H1 (cell line): ENCODE data around the gene EFCAB8. TPM values are rescaled to one million over a fixed set of nuclear protein-coding genes. Genes with fewer than 3 reads are reported as not detected.

Source experiments
- CTCF ChIA-PET: fragments of 300-600 bp; sonication (Branson Sonifier 250); formaldehyde crosslinking; loops from one replicate; lab custom pipeline; 2021; ENCODE audit not compliant: partially characterized antibody; lab: Charles Lee
- POLR2A ChIA-PET: fragments of 300-600 bp; sonication (Branson Sonifier 250); formaldehyde crosslinking; loops from one replicate; lab custom pipeline; 2021; ENCODE audit warnings: inconsistent platforms; ENCODE audit not compliant: partially characterized antibody; lab: Charles Lee
- DNase-seq, 2 experiments: peaks; one replicate each; pipeline versions ENCODE4 v3.0.0 to v3.0.0-alpha.2; 2010 to 2022; ENCODE audit warnings: low spot score in 2 of 2, low read depth in 1 of 2, mixed read lengths in 1 of 2
- FAIRE-seq: peaks from 2 replicates; lab custom pipeline; 2011; peaks lifted over from hg19 to GRCh38; lab: Jason Lieb, UNC
- H2AFZ ChIP-seq: 2 replicates; pipeline ENCODE4 v1.8.1; 2012; ENCODE audit warnings: low read length, inconsistent platforms
- H2AK5ac ChIP-seq: 2 replicates; pipeline ENCODE4 v1.6.1; 2013; ENCODE audit warnings: low read depth, low read length
- H2BK120ac ChIP-seq: replicated peaks from 2 replicates; pipeline ENCODE3; 2013; ENCODE audit warnings: low read depth, low read length, inconsistent platforms
- H2BK12ac ChIP-seq: 2 replicates; pipeline ENCODE4 v1.6.1; 2013; ENCODE audit warnings: low read depth, low read length
- H2BK15ac ChIP-seq: 2 replicates; pipeline ENCODE4 v1.6.1; 2013; ENCODE audit warnings: low read length
- H2BK20ac ChIP-seq: 2 replicates; pipeline ENCODE4 v1.6.1; 2013; ENCODE audit warnings: low read length
- H2BK5ac ChIP-seq: 2 replicates; pipeline ENCODE4 v1.6.1; 2013; ENCODE audit warnings: low read depth, low read length
- H3K14ac ChIP-seq: 2 replicates; pipeline ENCODE4 v1.6.1; 2013; ENCODE audit warnings: inconsistent platforms; ENCODE audit not compliant: insufficient read length
- H3K18ac ChIP-seq: 2 replicates; pipeline ENCODE4 v1.6.1; 2013; ENCODE audit warnings: low read length; ENCODE audit errors: extremely low read depth
- H3K23ac ChIP-seq: 2 replicates; pipeline ENCODE4 v1.6.1; 2013; ENCODE audit warnings: inconsistent platforms; ENCODE audit not compliant: insufficient read length
- H3K23me2 ChIP-seq: 2 replicates; pipeline ENCODE4 v1.6.1; 2013; ENCODE audit warnings: low read depth, low read length
- H3K27ac ChIP-seq: 2 replicates; pipeline ENCODE4 v1.6.1; 2011; ENCODE audit warnings: low read depth, low read length, inconsistent platforms
- H3K27me3 ChIP-seq, 4 experiments: replicated peaks in 1 of 4; 1 replicate in 1 of 4; 2 replicates in 3 of 4; pipeline versions ENCODE4 v1.6.1 to v1.8.1; 2011 to 2013; ENCODE audit warnings: low read length in 3 of 4, mild to moderate bottlenecking in 3 of 4, inconsistent platforms in 2 of 4, mixed read lengths in 2 of 4, moderate library complexity in 1 of 4; ENCODE audit not compliant: control insufficient read depth in 3 of 4, insufficient read depth in 3 of 4; ENCODE audit errors: extremely low read depth in 1 of 4
- H3K36me3 ChIP-seq, 4 experiments: 2 replicates each; pipeline versions ENCODE4 v1.6.1 to v1.8.1; 2011 to 2013; ENCODE audit warnings: mild to moderate bottlenecking in 4 of 4, low read length in 3 of 4, moderate library complexity in 2 of 4, control low read depth in 1 of 4, inconsistent platforms in 1 of 4; ENCODE audit not compliant: insufficient read depth in 4 of 4, control insufficient read depth in 2 of 4
- H3K4ac ChIP-seq: replicated peaks from 2 replicates; pipeline ENCODE3; 2013; ENCODE audit warnings: low read length, low read depth, mixed read lengths, inconsistent platforms; ENCODE audit not compliant: insufficient read length
- H3K4me1 ChIP-seq, 4 experiments: replicated peaks in 1 of 4; 1 replicate in 1 of 4; 2 replicates in 3 of 4; pipeline versions ENCODE4 v1.6.1 to v1.8.1; 2011 to 2013; ENCODE audit warnings: low read length in 3 of 4, inconsistent platforms in 2 of 4, mixed read lengths in 1 of 4; ENCODE audit not compliant: insufficient read depth in 4 of 4, control insufficient read depth in 3 of 4
- H3K4me2 ChIP-seq, 2 experiments: 2 replicates each; pipeline versions ENCODE4 v1.6.1 to v1.8.1; 2011 to 2013; ENCODE audit warnings: low read depth in 2 of 2, low read length in 2 of 2, control low read depth in 1 of 2, inconsistent platforms in 1 of 2, mild to moderate bottlenecking in 1 of 2; ENCODE audit not compliant: insufficient read depth in 1 of 2
- H3K4me3 ChIP-seq, 4 experiments: fragments of 200-600, 300-600 bp in 1 of 4; sonication (generic), shearing (Covaris generic), sonication (Bioruptor Twin) in 1 of 4; 2 replicates each; pipeline versions ENCODE4 v1.5.1 to v1.8.1; 2011 to 2016; ENCODE audit warnings: low read length in 4 of 4, low read depth in 3 of 4, control low read depth in 2 of 4, inconsistent platforms in 2 of 4, mild to moderate bottlenecking in 2 of 4, mixed read lengths in 1 of 4, moderate library complexity in 1 of 4; ENCODE audit not compliant: insufficient read depth in 2 of 4; ENCODE audit errors: extremely low read depth in 1 of 4
- H3K56ac ChIP-seq: replicated peaks from 2 replicates; pipeline ENCODE3; 2013; ENCODE audit warnings: low read depth, mild to moderate bottlenecking, mixed read lengths, low read length, inconsistent platforms; ENCODE audit not compliant: insufficient read length
- H3K79me1 ChIP-seq: 2 replicates; pipeline ENCODE4 v1.6.1; 2013; ENCODE audit warnings: low read depth, low read length, control low read depth
- H3K79me2 ChIP-seq, 2 experiments: 2 replicates each; pipeline versions ENCODE4 v1.6.1 to v1.8.1; 2012 to 2013; ENCODE audit warnings: low read length in 2 of 2, mild to moderate bottlenecking in 2 of 2, inconsistent platforms in 1 of 2; ENCODE audit not compliant: insufficient read depth in 2 of 2, control insufficient read depth in 1 of 2
- H3K9ac ChIP-seq, 4 experiments: replicated peaks in 1 of 4; 1 replicate in 1 of 4; 2 replicates in 3 of 4; pipeline versions ENCODE4 v1.6.1 to v1.8.1; 2011 to 2013; ENCODE audit warnings: low read depth in 3 of 4, low read length in 3 of 4, control low read depth in 2 of 4, mild to moderate bottlenecking in 2 of 4, moderate library complexity in 2 of 4, inconsistent platforms in 1 of 4; ENCODE audit errors: extremely low read depth in 1 of 4
- H3K9me3 ChIP-seq, 2 experiments: 2 replicates each; pipeline versions ENCODE4 v1.6.1 to v1.8.1; 2012 to 2013; ENCODE audit warnings: mild to moderate bottlenecking in 2 of 2, moderate library complexity in 2 of 2, control low read depth in 1 of 2, inconsistent platforms in 1 of 2, low read depth in 1 of 2, low read length in 1 of 2, mixed read lengths in 1 of 2; ENCODE audit not compliant: insufficient read depth in 2 of 2
- H4K20me1 ChIP-seq, 2 experiments: replicated peaks in 1 of 2; 2 replicates each; pipeline versions ENCODE3 to v1.8.1; 2011 to 2013; ENCODE audit warnings: inconsistent platforms in 2 of 2, low read length in 2 of 2, mild to moderate bottlenecking in 1 of 2; ENCODE audit not compliant: insufficient read depth in 2 of 2, control insufficient read depth in 1 of 2
- H4K5ac ChIP-seq: 2 replicates; pipeline ENCODE4 v1.6.1; 2013; ENCODE audit warnings: low read length, low read depth, mixed read lengths, inconsistent platforms; ENCODE audit not compliant: insufficient read length
- H4K8ac ChIP-seq: 2 replicates; pipeline ENCODE4 v1.8.0; 2013; ENCODE audit warnings: mild to moderate bottlenecking, moderate library complexity, low read length, inconsistent platforms; ENCODE audit not compliant: insufficient read depth; ENCODE audit errors: extremely low read depth
- H4K91ac ChIP-seq: replicated peaks from 2 replicates; pipeline ENCODE3; 2013; ENCODE audit warnings: low read length, mixed read lengths, inconsistent platforms; ENCODE audit not compliant: insufficient read length
- CHD2 ChIP-seq: IDR thresholded peaks from 2 replicates; pipeline ENCODE4 v1.6.1; 2012; ENCODE audit warnings: low read length, improper control_type of control experiment
- CTCF ChIP-seq, 3 experiments: IDR thresholded peaks; 1 replicate in 2 of 3; 2 replicates in 1 of 3; pipeline versions ENCODE4 v1.5.1 to v1.6.1; 2011; ENCODE audit warnings: low read length in 3 of 3, mild to moderate bottlenecking in 3 of 3, inconsistent platforms in 2 of 3, low read depth in 1 of 3, moderate library complexity in 1 of 3; ENCODE audit not compliant: insufficient read depth in 1 of 3; ENCODE audit errors: control extremely low read depth in 1 of 3
- EP300 ChIP-seq, 2 experiments: IDR thresholded peaks; 1 replicate in 1 of 2; 2 replicates in 1 of 2; pipeline ENCODE4 v1.6.1; 2011 to 2012; ENCODE audit warnings: low read depth in 2 of 2, low read length in 2 of 2, mild to moderate bottlenecking in 2 of 2, borderline replicate concordance in 1 of 2, inconsistent platforms in 1 of 2, moderate library complexity in 1 of 2
- HDAC2 ChIP-seq, 2 experiments: fragments of 300-600 bp in 1 of 2; sonication (generic) in 1 of 2; IDR thresholded peaks; 2 replicates each; pipeline ENCODE4 v1.6.1; 2011 to 2012; ENCODE audit warnings: low read depth in 2 of 2, low read length in 2 of 2, mild to moderate bottlenecking in 2 of 2, moderate library complexity in 2 of 2, borderline replicate concordance in 1 of 2, inconsistent platforms in 1 of 2
- HDAC6 ChIP-seq: IDR thresholded peaks from one replicate; pipeline ENCODE4 v1.7.1; 2012; ENCODE audit warnings: low read depth, mild to moderate bottlenecking, inconsistent platforms, low read length, moderate library complexity
- MAFK ChIP-seq: IDR thresholded peaks from 2 replicates; pipeline ENCODE4 v1.6.1; 2012; ENCODE audit warnings: low read depth, mild to moderate bottlenecking, improper control_type of control experiment, low read length
- RAD21 ChIP-seq, 2 experiments: IDR thresholded peaks in 1 of 2; conservative IDR thresholded peaks in 1 of 2; 2 replicates each; pipeline ENCODE4 v1.6.1; 2011; ENCODE audit warnings: low read depth in 2 of 2, low read length in 2 of 2, improper control_type of control experiment in 1 of 2, inconsistent platforms in 1 of 2, mild to moderate bottlenecking in 1 of 2, moderate library complexity in 1 of 2
- SIX5 ChIP-seq: IDR thresholded peaks from 2 replicates; pipeline ENCODE4 v1.6.1; 2011; ENCODE audit warnings: mild to moderate bottlenecking, low read depth, low read length
- SP4 ChIP-seq: IDR thresholded peaks from 2 replicates; pipeline ENCODE4 v1.6.1; 2012; ENCODE audit warnings: low read length, inconsistent platforms
- SRF ChIP-seq: IDR thresholded peaks from 2 replicates; pipeline ENCODE4 v1.6.1; 2011; ENCODE audit warnings: mild to moderate bottlenecking, low read depth, low read length, moderate library complexity
- TCF12 ChIP-seq: IDR thresholded peaks from 2 replicates; pipeline ENCODE4 v1.6.1; 2011; ENCODE audit warnings: low read depth, mild to moderate bottlenecking, low read length
- WGBS, 2 experiments: shearing (Covaris generic) in 1 of 2; methylation state at CpG; one replicate each; pipeline versions ENCODE4 v1.1.6 to v1.1.7; 2013 to 2015; ENCODE audit warnings: low lambda C conversion rate in 2 of 2, mixed read lengths in 2 of 2, inconsistent platforms in 1 of 2, low coverage in 1 of 2, missing lambda C conversion rate in 1 of 2; ENCODE audit not compliant: insufficient replicate concordance in 2 of 2, insufficient coverage in 1 of 2, insufficient read length in 1 of 2; ENCODE audit errors: extremely low coverage in 1 of 2, missing lambda C conversion rate in 1 of 2; 5-methylcytosine and 5-hydroxymethylcytosine counted together
- polyA plus RNA-seq, 7 experiments: library from polyadenylated mRNA; depleted of rRNA in 3 of 7; stranded (reverse) in 5 of 7; unstranded in 2 of 7; fragments of >200 nt in 5 of 7; fragments of 200-250 nt in 2 of 7; gene quantifications; 1 replicate in 5 of 7; 2 replicates in 1 of 7; 4 replicates in 1 of 7; pipeline versions ENCODE4 v1.2.1 to v1.2.3, GENCODE V29; 2011 to 2013; ENCODE audit warnings: missing spikeins in 2 of 7, mixed read lengths in 2 of 7
- total RNA-seq: library from RNA; stranded (reverse); fragmentation: NEBNext Ultra II Directional; extraction: Animal tissue kit (Norgen Biotek cat#: 25700); gene quantifications from 2 replicates; pipeline ENCODE4 v1.2.1, GENCODE V29; 2021

EFCAB8 gene
- total and polyA plus RNA-seq, 2 of the 8 experiments (the other 6 are each of a cell fraction or from before 2014, with no cell fraction given) = 0.06 to 0.20 TPM

GRCh38 chr20:32809907-32810306 lies 48.8 kb upstream of the EFCAB8 start:
- Histone ChIP-seq H3K18ac (no peak overlapping the region), H3K23me2 (no peaks in the 10 kb centered on the region; the same call in 1 of the 2 replicates), H2AK5ac (no peak overlapping the region), H4K20me1 (peaks cover 24 to 28% of the 10 kb centered on the region in 2 experiments), H4K8ac (no peak overlapping the region; the same call in 1 of the 2 replicates), H2BK120ac (no peak overlapping the region), H3K14ac (no peak overlapping the region), H4K91ac (no peak overlapping the region), H3K27ac (no peak overlapping the region), H2AFZ (no peak overlapping the region), H3K9me3 (no peaks in the 10 kb centered on the region), H3K4ac (no peak overlapping the region), H3K27me3 (no peaks in the 10 kb centered on the region), H2BK12ac (no peak overlapping the region), H2BK20ac (no peak overlapping the region), H3K4me1 (peaks cover 7 to 21% (median 16%) of the 10 kb centered on the region in 4 experiments), H3K4me3 (no peak overlapping the region), H2BK15ac (no peak overlapping the region), H4K5ac (no peak overlapping the region), H3K79me2 (no peaks in the 10 kb centered on the region), H3K9ac (no peak overlapping the region), H3K23ac (no peak overlapping the region), H3K36me3 (peaks cover 38 to 55% (median 52%) of the 10 kb centered on the region in 4 experiments), H3K56ac (no peak overlapping the region), H3K4me2 (no peak overlapping the region), H2BK5ac (no peak overlapping the region), H3K79me1 (no peaks in the 10 kb centered on the region)
- FAIRE-seq (no peak), DNase-seq (no peak)
- ChIA-PET CTCF (interaction anchor here (0.6 to 2.3 kb wide), 3 partner anchors 20 to 124 kb away, joined by 3 to 10 read pairs (median 4); no protein-coding TSS in a partner anchor), POLR2A (interaction anchor here (0.6 to 12.6 kb wide), 12 partner anchors 8 to 575 kb away, joined by 3 to 112 read pairs (median 5); partner anchors contain the start of genes C20orf203 and MAPRE1)
- 96% methylated on average over 4 of the region's 4 CpGs; no CpG with 5 or more reads in 1 of the 2 experiments for WGBS, 2 experiments
- TF ChIP-seq RAD21 (IDR thresholded peaks at IDR 0.05 in 1 of 2, conservative IDR thresholded peaks at IDR 0.05 in 1 of 2; ENCODE audit: low read depth in 2 of 2, low read length in 2 of 2) (no peak), SRF (no peak), CTCF (IDR thresholded peaks at IDR 0.05; ENCODE audit: control extremely low read depth in 1 of 3, insufficient read depth in 1 of 3, low read depth in 1 of 3, low read length in 3 of 3) (no peak), TCF12 (no peak), HDAC2 (IDR thresholded peaks at IDR 0.05; ENCODE audit: borderline replicate concordance in 1 of 2, low read depth in 2 of 2, low read length in 2 of 2) (no peak), SIX5 (no peak), MAFK (no peak), HDAC6 (no peak), EP300 (IDR thresholded peaks at IDR 0.05; ENCODE audit: borderline replicate concordance in 1 of 2, low read depth in 2 of 2, low read length in 2 of 2) (no peak), CHD2 (no peak), SP4 (no peak)
